Measurements from ENCODE around the gene ZNF462. TPM values are rescaled to one million over a fixed set of nuclear protein-coding genes. Genes with fewer than 3 reads are reported as not detected.

ZNF462 gene
- total and polyA plus RNA-seq, 2 of the 13 experiments (the other 11 are each of a cell fraction or from before 2014, with no cell fraction given), result not detected

GRCh38 chr9:106874031-106874430, 11.1 kb downstream of the ZNF462 start (continued):
- no peak for TF ChIP-seq ZNF639 (CRISPR knock-in tag; conservative IDR thresholded peaks at IDR 0.05)
- no peak for TF ChIP-seq ZNF761 (CRISPR knock-in tag; conservative IDR thresholded peaks at IDR 0.05)
- no peak for TF ChIP-seq ARNT2 (CRISPR knock-in tag; IDR thresholded peaks at IDR 0.05; ENCODE audit: low read depth)
- TF ChIP-seq IKZF4 (CRISPR knock-in tag; IDR thresholded peaks at IDR 0.05; ENCODE audit: borderline replicate concordance, low read depth, not compliant biosample characterization), result no peak
- TF ChIP-seq SNRNP70 (IDR thresholded peaks at IDR 0.05; ENCODE audit: low read depth, low read length), result no peak
- no peak for TF ChIP-seq ZSCAN12 (CRISPR knock-in tag; IDR thresholded peaks at IDR 0.05)
- TF ChIP-seq DNMT3B (CRISPR knock-in tag; conservative IDR thresholded peaks at IDR 0.05), result no peak
- no peak for TF ChIP-seq RBAK (CRISPR knock-in tag; IDR thresholded peaks at IDR 0.05)
- no peak for TF ChIP-seq EHMT2 (IDR thresholded peaks at IDR 0.05; ENCODE audit: borderline replicate concordance, low read depth, low read length)

GRCh38 chr9:106874652-106875051, 11.7 kb downstream of the ZNF462 start:
- Histone ChIP-seq H3K4me1 (ENCODE audit: insufficient read depth, low read length) (no peaks in the 10 kb centered on the region), H4K20me1 (ENCODE audit: insufficient read depth, low read length) (no peaks in the 10 kb centered on the region), H3K27ac (ENCODE audit: extremely low read length, insufficient read depth, low read length) (no peak overlapping the region), H3K79me2 (ENCODE audit: insufficient read depth, low read length) (no peaks in the 10 kb centered on the region), H3K27me3 (ENCODE audit: control insufficient read depth in 1 of 2, insufficient read depth in 2 of 2, low read length in 2 of 2) (no peaks in the 10 kb centered on the region), H3K4me3 (replicated peaks in 1 of 3; ENCODE audit: insufficient read depth in 1 of 3, low read depth in 2 of 3, low read length in 3 of 3) (no peak overlapping the region), H2AFZ (ENCODE audit: low read length) (no peak overlapping the region), H3K9me3 (ENCODE audit: low read length) (no peaks in the 10 kb centered on the region), H3K36me3 (replicated peaks in 1 of 2; ENCODE audit: control insufficient read depth in 1 of 2, insufficient read depth in 2 of 2, low read length in 2 of 2) (no peaks in the 10 kb centered on the region), H3K9ac (ENCODE audit: insufficient read depth, low read depth, low read length) (no peak overlapping the region), H3K4me2 (ENCODE audit: low read depth, low read length) (no peak overlapping the region)
- no peak for FAIRE-seq
- intact Hi-C loops (cut with micrococcal nuclease; ENCODE audit: unreplicated experiment) (loop anchor here (5.0 kb wide), 1 partner anchor 588 kb away; no protein-coding TSS in a partner anchor), in situ Hi-C loops (cut with HindIII; ENCODE audit: extremely low pct_ligation_motif_present, low pct_unique_long_range_greater_than_20kb) (no loop called here)
- no peak for ATAC-seq
- 0% methylated on average over 2 of the region's 2 CpGs for WGBS (ENCODE audit: low lambda C conversion rate)
- ChIA-PET CTCF (ENCODE audit: low intra/inter-chr PET ratio, low total read pairs) (no interaction called here), POLR2A (no interaction called here)
- no TSS peak for BruUV-seq (replicated peaks)
- DNase-seq (ENCODE audit: low spot score), result no peak
- TF ChIP-seq MED1 (CRISPR knock-in tag; IDR thresholded peaks at IDR 0.05), result no peak
- TF ChIP-seq, protein P1, sequence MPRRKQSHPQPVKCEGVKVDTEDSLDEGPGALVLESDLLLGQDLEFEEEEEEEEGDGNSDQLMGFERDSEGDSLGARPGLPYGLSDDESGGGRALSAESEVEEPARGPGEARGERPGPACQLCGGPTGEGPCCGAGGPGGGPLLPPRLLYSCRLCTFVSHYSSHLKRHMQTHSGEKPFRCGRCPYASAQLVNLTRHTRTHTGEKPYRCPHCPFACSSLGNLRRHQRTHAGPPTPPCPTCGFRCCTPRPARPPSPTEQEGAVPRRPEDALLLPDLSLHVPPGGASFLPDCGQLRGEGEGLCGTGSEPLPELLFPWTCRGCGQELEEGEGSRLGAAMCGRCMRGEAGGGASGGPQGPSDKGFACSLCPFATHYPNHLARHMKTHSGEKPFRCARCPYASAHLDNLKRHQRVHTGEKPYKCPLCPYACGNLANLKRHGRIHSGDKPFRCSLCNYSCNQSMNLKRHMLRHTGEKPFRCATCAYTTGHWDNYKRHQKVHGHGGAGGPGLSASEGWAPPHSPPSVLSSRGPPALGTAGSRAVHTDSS (CRISPR knock-in tag; conservative IDR thresholded peaks at IDR 0.05), result no peak
- TF ChIP-seq MIER3 (CRISPR knock-in tag; IDR thresholded peaks at IDR 0.05; ENCODE audit: borderline replicate concordance), result no peak
- TF ChIP-seq GABPB1 (CRISPR knock-in tag; IDR thresholded peaks at IDR 0.05), result no peak
- no peak for TF ChIP-seq ZNF777 (CRISPR knock-in tag; IDR thresholded peaks at IDR 0.05)
- TF ChIP-seq, protein P2, sequence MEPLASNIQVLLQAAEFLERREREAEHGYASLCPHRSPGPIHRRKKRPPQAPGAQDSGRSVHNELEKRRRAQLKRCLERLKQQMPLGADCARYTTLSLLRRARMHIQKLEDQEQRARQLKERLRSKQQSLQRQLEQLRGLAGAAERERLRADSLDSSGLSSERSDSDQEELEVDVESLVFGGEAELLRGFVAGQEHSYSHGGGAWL (CRISPR knock-in tag; IDR thresholded peaks at IDR 0.05), result no peak
- no peak for TF ChIP-seq GATA4 (IDR thresholded peaks at IDR 0.05; ENCODE audit: borderline replicate concordance, low read depth)
- TF ChIP-seq CC2D1A (CRISPR knock-in tag; IDR thresholded peaks at IDR 0.05), result no peak
- TF ChIP-seq ESRRA (CRISPR knock-in tag; IDR thresholded peaks at IDR 0.05; ENCODE audit: low read depth), result no peak
- TF ChIP-seq, protein P3, sequence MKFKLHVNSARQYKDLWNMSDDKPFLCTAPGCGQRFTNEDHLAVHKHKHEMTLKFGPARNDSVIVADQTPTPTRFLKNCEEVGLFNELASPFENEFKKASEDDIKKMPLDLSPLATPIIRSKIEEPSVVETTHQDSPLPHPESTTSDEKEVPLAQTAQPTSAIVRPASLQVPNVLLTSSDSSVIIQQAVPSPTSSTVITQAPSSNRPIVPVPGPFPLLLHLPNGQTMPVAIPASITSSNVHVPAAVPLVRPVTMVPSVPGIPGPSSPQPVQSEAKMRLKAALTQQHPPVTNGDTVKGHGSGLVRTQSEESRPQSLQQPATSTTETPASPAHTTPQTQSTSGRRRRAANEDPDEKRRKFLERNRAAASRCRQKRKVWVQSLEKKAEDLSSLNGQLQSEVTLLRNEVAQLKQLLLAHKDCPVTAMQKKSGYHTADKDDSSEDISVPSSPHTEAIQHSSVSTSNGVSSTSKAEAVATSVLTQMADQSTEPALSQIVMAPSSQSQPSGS (CRISPR knock-in tag; IDR thresholded peaks at IDR 0.05), result no peak
- TF ChIP-seq ZNF253 (CRISPR knock-in tag; IDR thresholded peaks at IDR 0.05; ENCODE audit: borderline replicate concordance), result no peak
- no peak for TF ChIP-seq TRIM24 (CRISPR knock-in tag; IDR thresholded peaks at IDR 0.05)
- no peak for TF ChIP-seq MEIS2 (CRISPR knock-in tag; IDR thresholded peaks at IDR 0.05)
